ENCODE data around the gene VKORC1. TPM values are rescaled to one million over a fixed set of nuclear protein-coding genes. Genes with fewer than 3 reads are reported as not detected.

Gene VKORC1
- total and polyA plus RNA-seq, 2 donors (not counting 1 experiment from before 2014, with no cell fraction given), result 118 to 301 TPM

GRCh38 chr16:31078597-31079341 lies 15.8 kb downstream of the VKORC1 start:
- Histone ChIP-seq H3K4me1 (ENCODE audit: control insufficient read depth, extremely low read depth, insufficient read depth, low read length) (no peaks in the 10 kb centered on the region), H3K79me2 (ENCODE audit: control insufficient read depth, insufficient read depth, low read length) (peaks cover 42% of the 10 kb centered on the region), H3K4me3 (replicated peaks in 1 of 4; ENCODE audit: control extremely low read depth in 1 of 4, insufficient read depth in 1 of 4, low read depth in 3 of 4, low read length in 4 of 4) (no peak overlapping the region), H3K9me3 (ENCODE audit: control insufficient read depth, insufficient read depth, low read depth, low read length) (no peaks in the 10 kb centered on the region), H3K36me3 (ENCODE audit: control insufficient read depth, insufficient read depth, low read length) (peaks cover 36% of the 10 kb centered on the region), H3K9ac (ENCODE audit: insufficient read depth, low read length) (no peak overlapping the region), H2AFZ (ENCODE audit: low read length) (no peak overlapping the region), H3K27ac (ENCODE audit: insufficient read depth, low read length) (no peak overlapping the region), H3K4me2 (ENCODE audit: extremely low read depth, insufficient read depth, low read length) (no peak overlapping the region), H4K20me1 (ENCODE audit: control insufficient read depth, extremely low read depth, insufficient read depth, low read length) (no peaks in the 10 kb centered on the region), H3K27me3 (ENCODE audit: control insufficient read depth, insufficient read depth, low read length) (no peaks in the 10 kb centered on the region)
- no peak for TF ChIP-seq CTCF (conservative IDR thresholded peaks at IDR 0.05 in 1 of 2, IDR thresholded peaks at IDR 0.05 in 1 of 2; ENCODE audit: low read depth in 1 of 2, low read length in 2 of 2)
- no peak for TF ChIP-seq EZH2 (IDR thresholded peaks at IDR 0.05; ENCODE audit: low read length, missing control alignments)
- no peak for DNase-seq (ENCODE audit: low read depth in 2 of 2)

- no peak for DNase-seq (ENCODE audit: low read depth in 2 of 2)
- Histone ChIP-seq H3K9ac (ENCODE audit: insufficient read depth, low read length) (no peak overlapping the region), H3K79me2 (ENCODE audit: control insufficient read depth, insufficient read depth, low read length) (peaks cover 46% of the 10 kb centered on the region), H3K27ac (ENCODE audit: insufficient read depth, low read length) (no peak overlapping the region), H3K4me2 (ENCODE audit: extremely low read depth, insufficient read depth, low read length) (no peak overlapping the region), H3K4me3 (replicated peaks in 1 of 4; ENCODE audit: control extremely low read depth in 1 of 4, insufficient read depth in 1 of 4, low read depth in 3 of 4, low read length in 4 of 4) (no peak overlapping the region), H4K20me1 (ENCODE audit: control insufficient read depth, extremely low read depth, insufficient read depth, low read length) (no peaks in the 10 kb centered on the region), H3K9me3 (ENCODE audit: control insufficient read depth, insufficient read depth, low read depth, low read length) (no peaks in the 10 kb centered on the region), H3K4me1 (ENCODE audit: control insufficient read depth, extremely low read depth, insufficient read depth, low read length) (no peaks in the 10 kb centered on the region), H2AFZ (ENCODE audit: low read length) (no peak overlapping the region), H3K27me3 (ENCODE audit: control insufficient read depth, insufficient read depth, low read length) (no peaks in the 10 kb centered on the region), H3K36me3 (ENCODE audit: control insufficient read depth, insufficient read depth, low read length) (peaks cover 35% of the 10 kb centered on the region)
- TF ChIP-seq EZH2 (IDR thresholded peaks at IDR 0.05; ENCODE audit: low read length, missing control alignments) (no peak), CTCF (conservative IDR thresholded peaks at IDR 0.05 in 1 of 2, IDR thresholded peaks at IDR 0.05 in 1 of 2; ENCODE audit: low read depth in 1 of 2, low read length in 2 of 2) (no peak)
These were observed 16.8 kb downstream of the VKORC1 start for GRCh38 chr16:31077592-31078396.

GRCh38 chr16:31077024-31077423 lies 17.6 kb downstream of the VKORC1 start:
- Histone ChIP-seq H4K20me1 (ENCODE audit: control insufficient read depth, extremely low read depth, insufficient read depth, low read length) (no peaks in the 10 kb centered on the region), H3K9ac (ENCODE audit: insufficient read depth, low read length) (no peak overlapping the region), H3K79me2 (ENCODE audit: control insufficient read depth, insufficient read depth, low read length) (peaks cover 54% of the 10 kb centered on the region), H3K27me3 (ENCODE audit: control insufficient read depth, insufficient read depth, low read length) (no peaks in the 10 kb centered on the region), H3K36me3 (ENCODE audit: control insufficient read depth, insufficient read depth, low read length) (peaks cover 35% of the 10 kb centered on the region), H3K9me3 (ENCODE audit: control insufficient read depth, insufficient read depth, low read depth, low read length) (no peaks in the 10 kb centered on the region), H3K27ac (ENCODE audit: insufficient read depth, low read length) (no peak overlapping the region), H3K4me2 (ENCODE audit: extremely low read depth, insufficient read depth, low read length) (no peak overlapping the region), H3K4me1 (ENCODE audit: control insufficient read depth, extremely low read depth, insufficient read depth, low read length) (no peaks in the 10 kb centered on the region), H3K4me3 (replicated peaks in 1 of 4; ENCODE audit: control extremely low read depth in 1 of 4, insufficient read depth in 1 of 4, low read depth in 3 of 4, low read length in 4 of 4) (no peak overlapping the region), H2AFZ (ENCODE audit: low read length) (no peak overlapping the region)
- DNase-seq (ENCODE audit: low read depth in 2 of 2), result no peak
- TF ChIP-seq EZH2 (IDR thresholded peaks at IDR 0.05; ENCODE audit: low read length, missing control alignments) (no peak), CTCF (conservative IDR thresholded peaks at IDR 0.05 in 1 of 2, IDR thresholded peaks at IDR 0.05 in 1 of 2; ENCODE audit: low read depth in 1 of 2, low read length in 2 of 2) (no peak)

Measured in fibroblast of lung (primary cell).